Panc1 (cell line): ENCODE measurements around the gene SERPINB2. TPM values are rescaled to one million over a fixed set of nuclear protein-coding genes. Genes with fewer than 3 reads are reported as not detected.

Experiments used
- ATAC-seq: fragments of 200-7000 bp; cut with Tn5 transposase; 2 replicates; pipeline ENCODE4 v1.9.1; 2020; ENCODE audit warnings: mild to moderate bottlenecking, moderate library complexity
- Bru-seq: library from RNA; stranded (reverse); fragments of 400-500 nt; gene quantifications from one replicate; lab custom pipeline; 2021; lab: Mats Ljungman, UMichigan
- BruChase-seq, 2 experiments: library from RNA; stranded (reverse); fragments of 400-500 nt; gene quantifications; one replicate each; lab custom pipeline; 2021; lab: Mats Ljungman, UMichigan
- BruUV-seq: library from RNA; stranded (reverse); fragments of 400-500 nt; replicated peaks from 2 replicates; lab custom pipeline; 2021; lab: Mats Ljungman, UMichigan
- CTCF ChIA-PET: fragments of 300-600 bp; sonication (Branson Sonifier 250); formaldehyde crosslinking; loops from one replicate; lab custom pipeline; 2022; ENCODE audit warnings: antibody characterized with exemption; lab: Charles Lee
- POLR2A ChIA-PET: fragments of 300-600 bp; sonication (Branson Sonifier 250); formaldehyde crosslinking; loops from one replicate; lab custom pipeline; 2022; ENCODE audit warnings: antibody characterized with exemption; lab: Charles Lee
- DNase-seq: peaks from one replicate; pipeline ENCODE4 v3.0.0-alpha.2; 2010; ENCODE audit warnings: low read depth, low spot score
- H3K27ac ChIP-seq: 2 replicates; pipeline ENCODE4 v1.5.1; 2011; ENCODE audit warnings: mild to moderate bottlenecking, low read length, inconsistent platforms
- H3K27me3 ChIP-seq: fragments of 200-500 bp; sonication (Bioruptor generic); 2 replicates; pipeline ENCODE4 v1.6.0; 2014; ENCODE audit warnings: low read length, inconsistent platforms; ENCODE audit not compliant: control insufficient read depth, insufficient read depth
- H3K36me3 ChIP-seq: fragments of 200-500 bp; sonication (Bioruptor generic); 2 replicates; pipeline ENCODE4 v1.5.1; 2014; ENCODE audit warnings: inconsistent platforms, mild to moderate bottlenecking, low read length, moderate library complexity; ENCODE audit not compliant: control insufficient read depth, insufficient read depth
- H3K4me1 ChIP-seq: 2 replicates; pipeline ENCODE4 v1.5.1; 2011; ENCODE audit warnings: inconsistent platforms, mild to moderate bottlenecking, low read length, moderate library complexity; ENCODE audit not compliant: control insufficient read depth, insufficient read depth
- H3K4me3 ChIP-seq, 2 experiments: 2 replicates each; pipeline ENCODE4 v1.5.1; 2011 to 2012; ENCODE audit warnings: low read depth in 2 of 2, low read length in 2 of 2, mild to moderate bottlenecking in 2 of 2, inconsistent platforms in 1 of 2, moderate library complexity in 1 of 2
- H3K9me3 ChIP-seq: fragments of 200-500 bp; sonication (Bioruptor generic); 2 replicates; pipeline ENCODE4 v1.5.1; 2014; ENCODE audit warnings: low read depth, mild to moderate bottlenecking, inconsistent platforms, low read length, moderate library complexity; ENCODE audit not compliant: control insufficient read depth, insufficient read depth
- POLR2AphosphoS5 ChIP-seq: IDR thresholded peaks from 2 replicates; pipeline ENCODE4 v1.6.1; 2012; ENCODE audit warnings: mild to moderate bottlenecking, low read depth, low read length, moderate library complexity
- SIN3A ChIP-seq: IDR thresholded peaks from 2 replicates; pipeline ENCODE4 v1.6.1; 2012; ENCODE audit warnings: low read depth, mild to moderate bottlenecking, low read length, moderate library complexity, borderline replicate concordance; ENCODE audit not compliant: insufficient read depth
- TCF7L2 ChIP-seq: IDR thresholded peaks from 2 replicates; pipeline ENCODE4 v1.6.1; 2011; ENCODE audit warnings: mild to moderate bottlenecking, low read depth, low read length, inconsistent platforms
- in situ Hi-C: cut with HindIII; loops from 2 replicates; pipeline ENCODE4 v1.10.0; 2016; ENCODE audit warnings: low sequenced_read_pairs, low pct_unique_long_range_greater_than_20kb
- intact Hi-C: fragments of 100-400 bp; cut with micrococcal nuclease; formaldehyde crosslinking; loops from one replicate; pipeline ENCODE4 v1.10.0; 2022; ENCODE audit not compliant: unreplicated experiment
- long read RNA-seq: library from polyadenylated mRNA; unstranded; transcript quantifications from one replicate; pipeline ENCODE4 v2.0.0, GENCODE V29; 2021; ENCODE audit not compliant: unreplicated experiment
- polyA plus RNA-seq: library from polyadenylated mRNA; unstranded; fragments of >200 nt; gene quantifications from one replicate; pipeline ENCODE4 v1.2.1, GENCODE V29; 2012; ENCODE audit warnings: missing spikeins; ENCODE audit not compliant: insufficient read length
- total RNA-seq: library from RNA; stranded (reverse); gene quantifications from one replicate; pipeline ENCODE4 v1.2.1, GENCODE V29; 2021; ENCODE audit not compliant: unreplicated experiment
- TF ChIP-seq, protein P1 (sequence below): fragments of 450-650 bp; IDR thresholded peaks from 2 replicates; pipeline ENCODE4 v1.5.1; 2017; ENCODE audit warnings: mild to moderate bottlenecking
- TF ChIP-seq, protein P2 (sequence below), 2 experiments: IDR thresholded peaks; 2 replicates each; pipeline ENCODE4 v1.6.1; 2011 to 2012; ENCODE audit warnings: low read depth in 2 of 2, control low read depth in 1 of 2, low read length in 1 of 2, mild to moderate bottlenecking in 1 of 2, moderate library complexity in 1 of 2; ENCODE audit not compliant: insufficient read depth in 1 of 2

SERPINB2 gene, protein sequence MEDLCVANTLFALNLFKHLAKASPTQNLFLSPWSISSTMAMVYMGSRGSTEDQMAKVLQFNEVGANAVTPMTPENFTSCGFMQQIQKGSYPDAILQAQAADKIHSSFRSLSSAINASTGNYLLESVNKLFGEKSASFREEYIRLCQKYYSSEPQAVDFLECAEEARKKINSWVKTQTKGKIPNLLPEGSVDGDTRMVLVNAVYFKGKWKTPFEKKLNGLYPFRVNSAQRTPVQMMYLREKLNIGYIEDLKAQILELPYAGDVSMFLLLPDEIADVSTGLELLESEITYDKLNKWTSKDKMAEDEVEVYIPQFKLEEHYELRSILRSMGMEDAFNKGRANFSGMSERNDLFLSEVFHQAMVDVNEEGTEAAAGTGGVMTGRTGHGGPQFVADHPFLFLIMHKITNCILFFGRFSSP
- total RNA-seq: not detected
- polyA plus RNA-seq: not detected
- Bru-seq, nascent RNA: not detected
- BruChase-seq, experiment 1, labeled RNA remaining after a 2-hour chase: not detected
- not detected for BruChase-seq, experiment 2, labeled RNA remaining after a 6-hour chase
- long read RNA-seq: 0 reads

DNA sequence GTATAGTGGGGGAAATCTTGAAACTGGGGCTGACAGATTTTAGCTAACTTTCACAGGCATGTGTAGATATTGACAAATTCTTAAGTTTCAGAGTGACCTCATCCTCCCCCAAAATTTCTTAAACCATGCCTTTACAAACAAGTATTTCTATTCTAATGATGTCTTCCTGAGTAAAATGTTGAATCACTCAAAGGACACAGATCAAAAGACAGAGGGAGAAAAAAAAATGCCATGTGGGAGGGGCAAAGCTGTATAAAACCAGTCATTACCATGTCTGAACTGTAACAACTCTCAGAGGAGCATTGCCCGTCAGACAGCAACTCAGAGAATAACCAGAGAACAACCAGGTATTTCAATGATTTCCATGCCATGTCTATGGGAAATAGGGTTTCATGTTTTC lies at the start of gene SERPINB2:
Gene SERPINB2, plus strand, starts transcription at position 282 of the 400 bp plus-strand sequence. CDS start 3,740 bp downstream, outside the sequence.
- in situ Hi-C loops (no loop called here), intact Hi-C loops (no loop called here)
- H3K9me3 ChIP-seq: no peaks in the 10 kb centered on the region
- BruUV-seq: no TSS peak
- H3K36me3 ChIP-seq: no peaks in the 10 kb centered on the region
- CTCF ChIA-PET: no interaction called here
- ATAC-seq (no peak), DNase-seq (no peak)
- no peaks in the 10 kb centered on the region for H3K4me1 ChIP-seq
- no peak within 1 kb of the TSS for H3K4me3 ChIP-seq
- POLR2A ChIA-PET: no interaction called here
- H3K27ac ChIP-seq: no peak within 1 kb of the TSS
- no peaks in the 10 kb centered on the region for H3K27me3 ChIP-seq
- TF ChIP-seq, protein P1, sequence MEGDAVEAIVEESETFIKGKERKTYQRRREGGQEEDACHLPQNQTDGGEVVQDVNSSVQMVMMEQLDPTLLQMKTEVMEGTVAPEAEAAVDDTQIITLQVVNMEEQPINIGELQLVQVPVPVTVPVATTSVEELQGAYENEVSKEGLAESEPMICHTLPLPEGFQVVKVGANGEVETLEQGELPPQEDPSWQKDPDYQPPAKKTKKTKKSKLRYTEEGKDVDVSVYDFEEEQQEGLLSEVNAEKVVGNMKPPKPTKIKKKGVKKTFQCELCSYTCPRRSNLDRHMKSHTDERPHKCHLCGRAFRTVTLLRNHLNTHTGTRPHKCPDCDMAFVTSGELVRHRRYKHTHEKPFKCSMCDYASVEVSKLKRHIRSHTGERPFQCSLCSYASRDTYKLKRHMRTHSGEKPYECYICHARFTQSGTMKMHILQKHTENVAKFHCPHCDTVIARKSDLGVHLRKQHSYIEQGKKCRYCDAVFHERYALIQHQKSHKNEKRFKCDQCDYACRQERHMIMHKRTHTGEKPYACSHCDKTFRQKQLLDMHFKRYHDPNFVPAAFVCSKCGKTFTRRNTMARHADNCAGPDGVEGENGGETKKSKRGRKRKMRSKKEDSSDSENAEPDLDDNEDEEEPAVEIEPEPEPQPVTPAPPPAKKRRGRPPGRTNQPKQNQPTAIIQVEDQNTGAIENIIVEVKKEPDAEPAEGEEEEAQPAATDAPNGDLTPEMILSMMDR: no peak
- TF ChIP-seq, protein P2, sequence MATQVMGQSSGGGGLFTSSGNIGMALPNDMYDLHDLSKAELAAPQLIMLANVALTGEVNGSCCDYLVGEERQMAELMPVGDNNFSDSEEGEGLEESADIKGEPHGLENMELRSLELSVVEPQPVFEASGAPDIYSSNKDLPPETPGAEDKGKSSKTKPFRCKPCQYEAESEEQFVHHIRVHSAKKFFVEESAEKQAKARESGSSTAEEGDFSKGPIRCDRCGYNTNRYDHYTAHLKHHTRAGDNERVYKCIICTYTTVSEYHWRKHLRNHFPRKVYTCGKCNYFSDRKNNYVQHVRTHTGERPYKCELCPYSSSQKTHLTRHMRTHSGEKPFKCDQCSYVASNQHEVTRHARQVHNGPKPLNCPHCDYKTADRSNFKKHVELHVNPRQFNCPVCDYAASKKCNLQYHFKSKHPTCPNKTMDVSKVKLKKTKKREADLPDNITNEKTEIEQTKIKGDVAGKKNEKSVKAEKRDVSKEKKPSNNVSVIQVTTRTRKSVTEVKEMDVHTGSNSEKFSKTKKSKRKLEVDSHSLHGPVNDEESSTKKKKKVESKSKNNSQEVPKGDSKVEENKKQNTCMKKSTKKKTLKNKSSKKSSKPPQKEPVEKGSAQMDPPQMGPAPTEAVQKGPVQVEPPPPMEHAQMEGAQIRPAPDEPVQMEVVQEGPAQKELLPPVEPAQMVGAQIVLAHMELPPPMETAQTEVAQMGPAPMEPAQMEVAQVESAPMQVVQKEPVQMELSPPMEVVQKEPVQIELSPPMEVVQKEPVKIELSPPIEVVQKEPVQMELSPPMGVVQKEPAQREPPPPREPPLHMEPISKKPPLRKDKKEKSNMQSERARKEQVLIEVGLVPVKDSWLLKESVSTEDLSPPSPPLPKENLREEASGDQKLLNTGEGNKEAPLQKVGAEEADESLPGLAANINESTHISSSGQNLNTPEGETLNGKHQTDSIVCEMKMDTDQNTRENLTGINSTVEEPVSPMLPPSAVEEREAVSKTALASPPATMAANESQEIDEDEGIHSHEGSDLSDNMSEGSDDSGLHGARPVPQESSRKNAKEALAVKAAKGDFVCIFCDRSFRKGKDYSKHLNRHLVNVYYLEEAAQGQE (IDR thresholded peaks at IDR 0.05; ENCODE audit: insufficient read depth in 1 of 2, low read depth in 2 of 2, low read length in 1 of 2): no peak
- TF ChIP-seq POLR2AphosphoS5: no peak
- TF ChIP-seq TCF7L2: no peak

DNA sequence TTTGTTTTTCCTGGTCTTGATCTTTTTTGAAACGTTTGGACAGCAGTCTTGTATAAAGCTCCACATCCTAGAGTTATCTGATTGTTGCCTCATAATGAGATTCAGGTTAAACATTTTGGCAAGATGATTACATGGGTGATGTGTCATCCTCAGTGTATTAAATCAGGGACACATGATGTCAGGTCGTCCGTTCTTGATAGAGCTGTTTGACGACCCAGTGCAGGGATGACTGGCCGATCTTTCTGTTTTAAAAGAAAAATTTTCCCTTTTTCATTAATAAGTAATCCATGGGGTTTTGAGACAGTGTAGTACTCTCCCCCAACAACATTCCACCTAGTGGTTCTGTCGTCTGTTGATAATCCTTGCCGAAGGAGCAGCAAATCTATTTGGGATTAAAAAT lies 44.5 kb upstream of the SERPINB2 start:
- Histone ChIP-seq H3K36me3 (no peaks in the 10 kb centered on the region), H3K9me3 (no peaks in the 10 kb centered on the region), H3K27ac (no peak overlapping the region), H3K4me1 (no peaks in the 10 kb centered on the region), H3K27me3 (no peaks in the 10 kb centered on the region), H3K4me3 (no peak overlapping the region)
- in situ Hi-C loops: no loop called here
- TF ChIP-seq TCF7L2: no peak
- TF ChIP-seq, protein P1: no peak
- TF ChIP-seq POLR2AphosphoS5: no peak
- TF ChIP-seq, protein P2 (IDR thresholded peaks at IDR 0.05; ENCODE audit: insufficient read depth in 1 of 2, low read depth in 2 of 2, low read length in 1 of 2): no peak
- TF ChIP-seq SIN3A: no peak
- intact Hi-C loops: loop anchor here (10.0 kb wide), 1 partner anchor 268 kb away; no protein-coding TSS in a partner anchor
- BruUV-seq: no TSS peak
- ChIA-PET POLR2A (no interaction called here), CTCF (interaction anchor here (1.0 kb wide), 1 partner anchor 324 kb away, joined by 4 read pairs; no protein-coding TSS in a partner anchor)
- DNase-seq (no peak), ATAC-seq (no peak)
